LNCAP (cell line): ENCODE measurements around the gene SHLD1.

Experiments
- TF ChIP-seq, protein P1 (sequence below): fragments of 450-650 bp; IDR thresholded peaks from 2 replicates; pipeline ENCODE4 v1.5.1; 2017; ENCODE audit warnings: mild to moderate bottlenecking

SHLD1 gene

DNA sequence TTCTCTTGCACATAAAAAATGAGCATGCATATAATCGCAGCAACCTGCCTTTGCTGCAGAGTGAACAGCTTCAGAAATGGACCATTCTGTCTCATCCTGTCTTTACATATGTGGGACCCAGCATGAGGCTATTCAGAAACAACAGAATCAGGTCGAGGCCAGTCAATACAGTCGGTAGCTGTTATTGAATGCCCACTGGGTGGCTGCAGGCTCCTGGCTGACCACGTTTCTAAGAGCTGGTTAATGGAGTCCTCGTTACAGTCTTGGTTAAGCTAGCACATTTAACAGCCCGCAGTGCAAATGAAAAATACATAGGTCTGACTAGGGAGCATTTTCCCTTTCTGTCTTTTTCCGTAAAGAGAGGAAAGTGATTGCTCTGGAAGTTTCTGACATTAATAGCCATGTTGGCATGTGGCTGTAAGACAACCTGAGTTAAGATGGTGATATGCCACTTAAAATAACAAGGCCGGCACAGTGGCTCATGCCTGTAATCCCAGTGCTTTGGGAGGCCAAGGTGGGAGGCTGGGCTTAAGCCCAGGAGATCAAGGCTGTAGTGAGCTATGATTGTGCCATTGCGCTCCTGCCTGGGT is 75.0 kb downstream of the SHLD1 start:
- TF ChIP-seq, protein P1, sequence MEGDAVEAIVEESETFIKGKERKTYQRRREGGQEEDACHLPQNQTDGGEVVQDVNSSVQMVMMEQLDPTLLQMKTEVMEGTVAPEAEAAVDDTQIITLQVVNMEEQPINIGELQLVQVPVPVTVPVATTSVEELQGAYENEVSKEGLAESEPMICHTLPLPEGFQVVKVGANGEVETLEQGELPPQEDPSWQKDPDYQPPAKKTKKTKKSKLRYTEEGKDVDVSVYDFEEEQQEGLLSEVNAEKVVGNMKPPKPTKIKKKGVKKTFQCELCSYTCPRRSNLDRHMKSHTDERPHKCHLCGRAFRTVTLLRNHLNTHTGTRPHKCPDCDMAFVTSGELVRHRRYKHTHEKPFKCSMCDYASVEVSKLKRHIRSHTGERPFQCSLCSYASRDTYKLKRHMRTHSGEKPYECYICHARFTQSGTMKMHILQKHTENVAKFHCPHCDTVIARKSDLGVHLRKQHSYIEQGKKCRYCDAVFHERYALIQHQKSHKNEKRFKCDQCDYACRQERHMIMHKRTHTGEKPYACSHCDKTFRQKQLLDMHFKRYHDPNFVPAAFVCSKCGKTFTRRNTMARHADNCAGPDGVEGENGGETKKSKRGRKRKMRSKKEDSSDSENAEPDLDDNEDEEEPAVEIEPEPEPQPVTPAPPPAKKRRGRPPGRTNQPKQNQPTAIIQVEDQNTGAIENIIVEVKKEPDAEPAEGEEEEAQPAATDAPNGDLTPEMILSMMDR: no peak

DNA sequence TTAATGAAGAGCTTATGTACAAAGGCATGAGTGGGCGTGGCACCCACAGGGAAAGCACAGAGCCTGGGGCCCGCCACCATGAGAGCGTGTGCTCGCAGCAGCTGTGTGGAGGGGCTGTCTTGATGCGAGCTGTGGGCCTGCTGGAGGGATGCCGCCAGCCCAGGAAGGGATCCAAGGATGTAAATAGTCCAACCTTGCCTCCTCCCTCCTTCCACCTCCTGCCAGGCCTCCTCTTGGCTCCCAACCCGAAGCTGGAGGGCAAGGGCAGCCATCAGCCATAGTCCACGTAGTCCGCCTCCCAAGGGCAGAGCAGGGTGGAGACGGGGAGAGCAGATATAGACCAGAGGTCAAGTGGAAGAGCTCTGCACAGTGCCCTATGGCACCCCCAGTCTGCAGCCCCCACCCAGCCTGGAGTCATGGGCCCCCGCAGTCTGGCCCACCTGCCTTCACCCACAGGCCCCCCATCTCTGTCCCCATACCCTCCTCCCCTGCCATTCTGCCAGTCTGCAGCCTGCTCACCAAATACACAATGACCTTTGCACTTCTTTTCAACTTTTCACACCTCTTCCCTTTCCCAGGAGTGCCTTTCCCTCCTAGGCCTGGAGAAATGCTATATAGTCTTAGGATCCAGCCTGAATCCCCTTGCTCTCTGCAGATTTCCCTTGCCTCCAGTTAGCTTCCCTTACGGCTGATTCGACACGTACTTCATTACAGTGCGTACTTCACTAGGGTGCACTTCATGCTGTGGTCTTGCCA is 77.1 kb downstream of the SHLD1 start:
- TF ChIP-seq, protein P1: no peak

DNA sequence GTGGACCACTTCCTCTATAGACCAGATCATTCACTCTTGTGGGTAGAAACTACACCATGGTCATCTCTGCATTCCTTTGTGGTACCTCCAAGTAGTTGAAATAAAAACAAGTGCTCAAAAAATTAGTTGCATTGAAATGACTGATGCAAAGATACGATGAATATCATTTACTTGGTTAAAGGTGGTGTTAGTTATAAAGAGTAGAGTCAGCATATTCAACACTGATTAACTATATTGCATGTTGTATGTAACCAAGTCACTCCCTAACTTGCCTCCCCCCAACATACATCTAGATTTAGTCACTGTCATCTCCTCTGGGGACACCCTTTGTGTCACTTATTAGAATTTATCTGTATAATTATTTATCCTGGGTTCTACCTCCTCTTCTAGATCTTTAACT is 77.7 kb downstream of the SHLD1 start:
- TF ChIP-seq, protein P1: no peak

DNA sequence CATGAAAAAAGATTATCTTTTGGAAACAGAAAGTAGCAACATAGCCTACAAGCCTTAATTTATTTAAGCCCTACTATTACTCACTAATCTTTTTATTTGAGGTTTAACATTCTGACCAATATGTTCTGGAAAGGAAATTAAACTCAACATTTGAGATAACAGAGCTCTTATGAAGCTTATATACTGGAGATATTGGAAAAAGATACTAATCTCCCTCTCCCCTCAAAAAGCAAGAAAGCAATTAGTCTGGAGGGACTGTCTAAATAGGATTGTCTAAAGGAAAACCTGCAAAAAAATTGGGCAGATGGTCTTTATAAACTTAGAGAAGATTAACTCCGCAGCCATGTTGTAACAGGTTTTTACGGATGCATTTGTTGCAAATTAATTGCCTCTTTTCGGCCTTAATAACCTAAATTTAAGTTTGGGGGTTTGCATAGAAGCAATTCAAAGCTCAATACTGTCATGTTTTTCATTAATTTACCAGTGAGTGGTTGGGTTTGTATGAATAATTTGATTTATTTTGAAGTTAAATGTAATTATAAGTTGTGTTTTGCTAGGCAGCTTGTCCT is 79.1 kb downstream of the SHLD1 start:
- TF ChIP-seq, protein P1: no peak

DNA sequence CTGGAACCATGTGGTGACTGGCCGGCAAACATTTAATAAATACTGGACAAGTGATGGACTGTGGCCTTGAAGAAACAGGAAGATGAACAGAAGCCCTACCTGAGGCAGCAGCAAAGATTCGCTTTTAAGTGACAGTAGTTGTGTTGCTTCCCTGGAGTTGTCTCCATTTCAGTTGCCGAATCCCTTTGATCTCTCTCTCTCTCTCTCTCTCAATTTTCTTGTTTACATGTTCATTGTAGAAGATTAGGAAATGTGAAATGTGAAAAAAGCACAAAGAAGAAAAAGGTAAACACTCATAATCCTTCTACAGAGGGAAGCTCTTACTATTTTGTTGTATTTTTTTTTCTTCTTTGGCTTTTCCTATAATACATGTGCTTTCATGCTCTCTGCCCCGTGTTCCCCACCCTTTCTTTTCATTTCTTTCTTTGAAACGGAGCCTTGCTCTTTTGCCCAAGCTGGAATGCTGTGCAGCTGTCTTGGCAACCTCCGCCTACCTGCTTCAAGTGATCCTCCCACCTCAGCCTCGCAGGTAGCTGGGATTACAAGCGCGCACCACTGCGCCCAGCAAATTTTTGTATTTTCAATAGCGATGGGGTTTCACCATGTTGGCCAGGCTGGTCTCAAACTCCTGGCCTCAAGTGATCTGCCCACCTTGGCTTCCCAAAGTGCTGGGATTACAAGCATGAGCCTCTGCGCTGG is 81.5 kb downstream of the SHLD1 start:
- TF ChIP-seq, protein P1: no peak

DNA sequence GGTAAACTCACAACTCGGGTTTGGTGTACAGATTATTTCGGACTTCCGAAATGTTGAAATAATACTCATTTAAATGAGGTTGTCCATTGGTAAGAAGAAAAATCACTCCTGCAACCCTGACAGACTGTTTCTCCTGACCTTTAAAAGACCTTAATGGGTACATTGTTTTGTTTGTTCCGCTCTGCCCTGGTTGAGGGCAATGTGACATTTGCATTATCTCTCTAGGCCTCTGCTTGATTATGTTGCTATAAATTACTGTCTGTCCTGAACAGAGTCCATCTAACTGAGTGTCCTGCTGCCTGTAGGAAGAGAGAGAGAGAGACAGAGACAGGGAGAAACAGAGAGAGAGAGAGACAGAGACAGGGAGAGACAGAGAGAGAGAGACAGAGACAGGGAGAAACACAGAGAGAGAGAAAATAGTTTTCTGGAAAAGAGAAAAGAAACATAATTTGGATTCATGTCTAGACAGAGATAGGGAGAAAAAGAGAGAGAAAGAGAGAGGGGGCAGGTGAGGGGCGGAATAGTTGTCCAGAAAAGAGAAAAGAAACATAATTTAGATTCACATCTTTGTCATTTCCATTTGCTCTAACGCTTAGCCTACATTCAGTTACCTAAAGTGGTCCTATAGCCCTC is 83.2 kb downstream of the SHLD1 start:
- TF ChIP-seq, protein P1: no peak

DNA sequence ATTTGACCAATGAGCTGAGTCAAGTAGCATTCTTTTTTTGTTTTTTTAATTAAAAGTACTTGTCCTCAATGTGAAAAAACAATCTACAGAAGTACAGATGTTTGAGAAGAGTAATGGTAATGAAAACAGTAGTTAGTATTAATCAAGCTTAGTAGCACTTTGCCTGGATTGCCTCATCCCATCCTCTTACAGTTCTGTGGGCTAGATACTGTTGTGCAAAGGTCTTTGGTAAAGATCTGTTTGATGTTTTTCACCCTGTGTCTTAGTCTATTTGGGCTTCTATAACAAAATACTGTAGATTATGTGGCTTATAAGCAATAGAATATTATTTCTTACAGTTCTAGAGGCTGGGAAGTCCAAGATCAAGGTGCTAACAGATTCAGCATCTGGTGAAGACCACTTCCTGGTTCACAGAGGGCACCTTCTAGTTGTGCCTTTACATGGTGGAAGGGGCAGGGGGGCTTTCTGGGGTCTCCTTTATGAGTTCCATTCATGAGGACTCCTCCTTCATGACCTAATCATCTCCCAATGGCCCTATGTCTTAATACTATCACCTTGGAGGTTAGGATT is 84.3 kb downstream of the SHLD1 start:
- TF ChIP-seq, protein P1: no peak
